ENCODE results near the gene PLEKHG4B. TPM values are rescaled to one million over a fixed set of nuclear protein-coding genes. Genes with fewer than 3 reads are reported as not detected.
"Not testable (repeated sequence)": the region's sequence is repeated elsewhere in the genome, so short reads cannot be mapped to it uniquely, and the experiment has no call there.

PLEKHG4B gene
- total and polyA plus RNA-seq, 2 experiments from 2014 or later, result 9.9 to 20.1 TPM

DNA sequence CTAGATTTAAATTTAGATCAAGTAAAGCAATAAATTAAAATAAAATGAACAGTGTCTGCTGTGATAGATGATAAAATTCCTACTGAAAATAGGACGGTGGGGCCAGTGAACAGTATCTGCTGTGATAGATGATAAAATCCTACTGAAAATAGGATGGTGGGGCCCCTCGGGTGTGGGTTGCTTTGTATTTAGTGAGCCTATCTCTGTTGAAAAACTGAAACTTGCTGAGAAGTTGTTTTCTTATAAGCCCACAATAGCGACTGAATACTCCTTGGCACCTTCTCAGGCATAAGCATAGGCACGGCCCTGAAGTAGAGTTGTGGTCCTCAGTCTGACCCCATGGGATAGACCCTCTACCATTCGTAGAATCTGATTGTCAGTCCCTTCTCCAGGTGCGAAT, 131.8 kb downstream of the PLEKHG4B start:
- no peaks in the 10 kb centered on the region for H3K9me3 ChIP-seq (ENCODE audit: low read depth)
- peaks cover 8% of the 10 kb centered on the region for H3K4me1 ChIP-seq (ENCODE audit: low read depth)
- TF ChIP-seq CTCF (IDR thresholded peaks at IDR 0.05; ENCODE audit: low read depth, low read length), result no peak
- H3K27ac ChIP-seq, result no peak overlapping the region
- no peak for DNase-seq (ENCODE audit: low read depth in 1 of 2, low spot score in 1 of 2)
- H3K4me3 ChIP-seq, result no peak overlapping the region
- no peaks in the 10 kb centered on the region for H3K27me3 ChIP-seq
- peaks cover 28% of the 10 kb centered on the region for H3K36me3 ChIP-seq

- Histone ChIP-seq H3K9me3 (ENCODE audit: low read depth) (no peaks in the 10 kb centered on the region), H3K4me3 (no peak overlapping the region), H3K27ac (no peak overlapping the region), H3K27me3 (no peaks in the 10 kb centered on the region), H3K4me1 (ENCODE audit: low read depth) (no peaks in the 10 kb centered on the region), H3K36me3 (peaks cover 40% of the 10 kb centered on the region)
- DNase-seq (ENCODE audit: low read depth in 1 of 2, low spot score in 1 of 2), result no peak
- TF ChIP-seq CTCF (IDR thresholded peaks at IDR 0.05; ENCODE audit: low read depth, low read length), result no peak
Measured at GRCh38 chr5:225334-225733, 133.4 kb downstream of the PLEKHG4B start.

GRCh38 chr5:227375-227774, 135.4 kb downstream of the PLEKHG4B start:
- DNase-seq (ENCODE audit: low read depth in 1 of 2, low spot score in 1 of 2); H3K4me1 ChIP-seq (ENCODE audit: low read depth); H3K9me3 ChIP-seq (ENCODE audit: low read depth); H3K27ac ChIP-seq; H3K4me3 ChIP-seq; H3K27me3 ChIP-seq: not testable (repeated sequence)
- peaks cover 40% of the 10 kb centered on the region for H3K36me3 ChIP-seq

- H3K27ac ChIP-seq, result no peak overlapping the region
- H3K36me3 ChIP-seq, result peaks cover 51% of the 10 kb centered on the region
- no peak overlapping the region for H3K4me3 ChIP-seq
- DNase-seq (ENCODE audit: low read depth in 1 of 2, low spot score in 1 of 2), result no peak
- H3K27me3 ChIP-seq, result no peaks in the 10 kb centered on the region
- H3K4me1 ChIP-seq (ENCODE audit: low read depth), result no peaks in the 10 kb centered on the region
- no peak for TF ChIP-seq CTCF (IDR thresholded peaks at IDR 0.05; ENCODE audit: low read depth, low read length)
- no peaks in the 10 kb centered on the region for H3K9me3 ChIP-seq (ENCODE audit: low read depth)
Measured at GRCh38 chr5:228886-229285, 136.9 kb downstream of the PLEKHG4B start.

- Histone ChIP-seq H3K36me3 (peaks cover 51% of the 10 kb centered on the region), H3K4me3 (no peak overlapping the region), H3K27me3 (no peaks in the 10 kb centered on the region), H3K9me3 (ENCODE audit: low read depth) (no peaks in the 10 kb centered on the region), H3K27ac (no peak overlapping the region), H3K4me1 (ENCODE audit: low read depth) (no peaks in the 10 kb centered on the region)
- no peak for DNase-seq (ENCODE audit: low read depth in 1 of 2, low spot score in 1 of 2)
- TF ChIP-seq CTCF (IDR thresholded peaks at IDR 0.05; ENCODE audit: low read depth, low read length), result no peak
Measured at GRCh38 chr5:230711-231110, 138.7 kb downstream of the PLEKHG4B start.

DNA sequence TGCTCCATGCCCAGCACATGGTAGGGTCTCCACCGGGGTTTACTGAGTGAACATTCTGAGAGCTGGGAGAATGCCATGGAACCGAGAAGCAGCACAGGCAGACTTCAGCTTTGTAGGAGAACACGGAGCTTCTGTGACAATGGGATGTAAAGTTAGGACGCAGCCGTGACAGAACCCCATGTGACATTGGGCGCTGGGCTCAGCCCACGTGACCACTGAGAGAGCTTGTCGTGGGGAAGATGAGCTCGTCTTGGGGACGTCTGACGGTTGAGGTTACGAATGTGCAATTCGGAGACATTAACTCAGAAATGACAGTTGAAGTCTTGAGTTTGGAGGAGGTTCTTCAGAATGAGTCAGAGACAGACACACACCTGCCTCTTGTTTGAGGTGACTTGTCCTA, 139.7 kb downstream of the PLEKHG4B start:
- no peak overlapping the region for H3K4me3 ChIP-seq
- H3K27ac ChIP-seq, result no peak overlapping the region
- no peaks in the 10 kb centered on the region for H3K9me3 ChIP-seq (ENCODE audit: low read depth)
- no peaks in the 10 kb centered on the region for H3K4me1 ChIP-seq (ENCODE audit: low read depth)
- no peaks in the 10 kb centered on the region for H3K27me3 ChIP-seq
- DNase-seq (ENCODE audit: low read depth in 1 of 2, low spot score in 1 of 2), result no peak
- peaks cover 44% of the 10 kb centered on the region for H3K36me3 ChIP-seq
- TF ChIP-seq CTCF (IDR thresholded peaks at IDR 0.05; ENCODE audit: low read depth, low read length), result no peak

DNA sequence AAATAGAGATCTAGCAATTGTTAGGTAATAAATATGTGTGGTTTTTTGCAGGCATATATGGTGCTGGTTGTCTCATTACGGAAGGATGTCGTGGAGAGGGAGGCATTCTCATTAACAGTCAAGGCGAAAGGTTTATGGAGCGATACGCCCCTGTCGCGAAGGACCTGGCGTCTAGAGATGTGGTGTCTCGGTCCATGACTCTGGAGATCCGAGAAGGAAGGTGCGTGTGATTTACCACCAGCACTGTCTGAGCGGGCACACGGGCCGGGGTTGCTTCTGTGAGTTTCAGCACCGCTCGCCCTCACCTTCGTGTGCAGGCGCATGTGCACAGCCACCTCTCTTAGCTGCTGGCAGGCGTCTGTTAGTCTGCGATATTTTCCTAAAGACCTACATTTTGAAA, 141.5 kb downstream of the PLEKHG4B start:
- H3K27ac ChIP-seq; H3K9me3 ChIP-seq (ENCODE audit: low read depth); H3K4me3 ChIP-seq; H3K4me1 ChIP-seq (ENCODE audit: low read depth); DNase-seq (ENCODE audit: low read depth in 1 of 2, low spot score in 1 of 2); H3K27me3 ChIP-seq: not testable (repeated sequence)
- peaks cover 38% of the 10 kb centered on the region for H3K36me3 ChIP-seq
